Fibroblast of the aortic adventitia (primary cell): ENCODE measurements around the gene EPX. TPM values are rescaled to one million over a fixed set of nuclear protein-coding genes. Genes with fewer than 3 reads are reported as not detected.
"Not testable (repeated sequence)": the region's sequence is repeated elsewhere in the genome, so short reads cannot be mapped to it uniquely, and the experiment has no call there.

Experiments
- DNase-seq: peaks from one replicate; pipeline ENCODE4 v3.0.0-alpha.2; 2010; ENCODE audit warnings: low read depth
- H3K4me3 ChIP-seq: 2 replicates; pipeline ENCODE4 v1.5.1; 2011; ENCODE audit warnings: low read depth, mild to moderate bottlenecking, control low read depth, low read length, moderate library complexity
- CTCF ChIP-seq: IDR thresholded peaks from 2 replicates; pipeline ENCODE4 v1.5.1; 2011; ENCODE audit warnings: mild to moderate bottlenecking, low read length, control low read depth, inconsistent platforms; ENCODE audit not compliant: insufficient read depth
- total RNA-seq: library from RNA; depleted of rRNA; stranded (reverse); fragments of >200 nt; gene quantifications from 2 replicates; pipeline ENCODE4 v1.2.3, GENCODE V29; 2012; ENCODE audit warnings: low replicate concordance

EPX gene
- total RNA-seq: not detected in 2 replicates

- no peak for DNase-seq
- H3K4me3 ChIP-seq: no peak within 1 kb of the TSS
- TF ChIP-seq CTCF: no peak
Measured at GRCh38 chr17:58192612-58193011, at the start of gene EPX. Gene EPX, plus strand, starts transcription at chr17:58192726. Its CDS starts 121 bp downstream, at chr17:58192847.

GRCh38 chr17:58143335-58143734 is 49.2 kb upstream of the EPX start:
- not testable (repeated sequence) for H3K4me3 ChIP-seq, DNase-seq

GRCh38 chr17:58144801-58145200 is 47.7 kb upstream of the EPX start:
- DNase-seq: no peak

GRCh38 chr17:58147930-58148434 is 44.5 kb upstream of the EPX start, which contains the start of gene OR4D1:
Gene OR4D1, plus strand, starts transcription at chr17:58148384. Its CDS starts 6,770 bp downstream, at chr17:58155154.
- TF ChIP-seq CTCF: no peak
- no peak for DNase-seq
- H3K4me3 ChIP-seq: no peak within 1 kb of the TSS

More at GRCh38 chr17:58144801-58145200, 47.7 kb upstream of the EPX start:
- no peak for TF ChIP-seq CTCF
- no peak overlapping the region for H3K4me3 ChIP-seq

GRCh38 chr17:58148609-58149008 is 43.9 kb upstream of the EPX start:
- DNase-seq: no peak
- TF ChIP-seq CTCF: no peak
- H3K4me3 ChIP-seq: no peak overlapping the region

GRCh38 chr17:58150394-58150793 is 42.1 kb upstream of the EPX start:
- H3K4me3 ChIP-seq: no peak overlapping the region
- TF ChIP-seq CTCF: no peak
- DNase-seq: no peak

GRCh38 chr17:58153046-58153445 is 39.5 kb upstream of the EPX start:
- DNase-seq: no peak
- no peak for TF ChIP-seq CTCF
- H3K4me3 ChIP-seq: no peak overlapping the region
